ENCODE results near the gene PRKAG2. TPM values are rescaled to one million over a fixed set of nuclear protein-coding genes. Genes with fewer than 3 reads are reported as not detected.

Gene PRKAG2
- total and polyA plus RNA-seq, 12 donors: 3.8 to 17.3 (median 10.9) TPM

- H3K9me3 ChIP-seq (replicated peaks in 1 of 3): no peaks in the 10 kb centered on the region
- H3K36me3 ChIP-seq (replicated peaks in 1 of 2): no peaks in the 10 kb centered on the region
- no peaks in the 10 kb centered on the region for H3K27me3 ChIP-seq
- WGBS, 4 donors: 80 to 87% (median 84%) methylated on average over 13 to 20 of the region's 20 CpGs
- intact Hi-C loops (cut with DNase I): no loop called here
- H3K4me3 ChIP-seq: no peak overlapping the region
- peak overlapping the region in 1 of 5 donors; percentile 5 for H3K27ac ChIP-seq
- peaks cover 10 to 22% of the 10 kb centered on the region in 2 donors for H3K4me1 ChIP-seq (replicated peaks in 1 of 2)
- TF ChIP-seq POLR2A (IDR thresholded peaks at IDR 0.05) (no peak), CTCF (IDR thresholded peaks at IDR 0.05) (no peak)
- DNase-seq: no peak
Measured at GRCh38 chr7:151821806-151822540, 54.9 kb downstream of the PRKAG2 start.

GRCh38 chr7:151821226-151821625, 55.7 kb downstream of the PRKAG2 start:
- WGBS, 4 donors: 90 to 93% (median 91%) methylated on average over 4 of the region's 4 CpGs
- Histone ChIP-seq H3K4me1 (replicated peaks in 1 of 2) (peaks cover 10 to 22% of the 10 kb centered on the region in 2 donors), H3K27ac (no peak overlapping the region), H3K9me3 (replicated peaks in 1 of 3) (no peaks in the 10 kb centered on the region), H3K36me3 (replicated peaks in 1 of 2) (no peaks in the 10 kb centered on the region), H3K4me3 (no peak overlapping the region), H3K27me3 (no peaks in the 10 kb centered on the region)
- no peak for DNase-seq
- intact Hi-C loops (cut with DNase I): no loop called here
- TF ChIP-seq POLR2A (IDR thresholded peaks at IDR 0.05) (no peak), CTCF (IDR thresholded peaks at IDR 0.05) (no peak)

GRCh38 chr7:151820491-151821105, 56.3 kb downstream of the PRKAG2 start:
- H3K4me1 ChIP-seq (replicated peaks in 1 of 2): peaks cover 10 to 22% of the 10 kb centered on the region in 2 donors
- no peak for TF ChIP-seq CTCF (IDR thresholded peaks at IDR 0.05)
- TF ChIP-seq POLR2A (IDR thresholded peaks at IDR 0.05): no peak
- no peaks in the 10 kb centered on the region for H3K9me3 ChIP-seq (replicated peaks in 1 of 3)
- no peaks in the 10 kb centered on the region for H3K27me3 ChIP-seq
- no peak for DNase-seq
- no peak overlapping the region for H3K4me3 ChIP-seq
- WGBS, 4 donors: 74 to 98% (median 87%) methylated on average over 11 to 19 of the region's 19 CpGs
- H3K27ac ChIP-seq: no peak overlapping the region
- H3K36me3 ChIP-seq (replicated peaks in 1 of 2): no peaks in the 10 kb centered on the region
- intact Hi-C loops (cut with DNase I): no loop called here

- no peak for DNase-seq
- no peak for TF ChIP-seq CTCF (IDR thresholded peaks at IDR 0.05)
- Histone ChIP-seq H3K27me3 (no peaks in the 10 kb centered on the region), H3K4me1 (replicated peaks in 1 of 2) (peaks cover 10 to 17% of the 10 kb centered on the region in 2 donors), H3K36me3 (replicated peaks in 1 of 2) (no peaks in the 10 kb centered on the region), H3K9me3 (replicated peaks in 1 of 3) (no peaks in the 10 kb centered on the region), H3K4me3 (no peak overlapping the region), H3K27ac (no peak overlapping the region)
- intact Hi-C loops (cut with DNase I): no loop called here
- 57 to 71% (median 68%) methylated on average over 6 to 8 of the region's 8 CpGs for WGBS, 4 donors
Measured at GRCh38 chr7:151819866-151820265, 57.0 kb downstream of the PRKAG2 start.
